Keratinocyte (primary cell): Measurements from ENCODE around the gene PRKCZ. TPM values are rescaled to one million over a fixed set of nuclear protein-coding genes. Genes with fewer than 3 reads are reported as not detected.

Source experiments
- DNase-seq: peaks from one replicate; pipeline ENCODE4 v3.0.0-alpha.2; 2011; ENCODE audit warnings: low read depth, missing footprints, low spot score
- FAIRE-seq: peaks from 2 replicates; lab custom pipeline; 2011; peaks lifted over from hg19 to GRCh38; lab: Jason Lieb, UNC
- H2AFZ ChIP-seq: 2 replicates; pipeline ENCODE4 v1.6.0; 2012; ENCODE audit warnings: low read length, control low read depth, inconsistent platforms; ENCODE audit not compliant: control insufficient read depth
- H3K27ac ChIP-seq: 2 replicates; pipeline ENCODE4 v1.5.1; 2011; ENCODE audit warnings: low read length; ENCODE audit not compliant: control insufficient read depth, insufficient read depth
- H3K27me3 ChIP-seq: 3 replicates; pipeline ENCODE4 v1.6.0; 2011; ENCODE audit warnings: low read length; ENCODE audit not compliant: control insufficient read depth, insufficient read depth; ENCODE audit errors: extremely low read depth
- H3K36me3 ChIP-seq, 2 experiments: 2 replicates in 1 of 2; 3 replicates in 1 of 2; pipeline ENCODE4 v1.5.1; 2011; ENCODE audit warnings: low read length in 2 of 2, mild to moderate bottlenecking in 1 of 2; ENCODE audit not compliant: control insufficient read depth in 2 of 2, insufficient read depth in 2 of 2; ENCODE audit errors: extremely low read depth in 1 of 2
- H3K4me1 ChIP-seq: 3 replicates; pipeline ENCODE4 v1.5.1; 2011; ENCODE audit warnings: low read length; ENCODE audit not compliant: control insufficient read depth, insufficient read depth; ENCODE audit errors: extremely low read depth
- H3K4me2 ChIP-seq: 3 replicates; pipeline ENCODE4 v1.6.0; 2011; ENCODE audit warnings: low read depth, low read length; ENCODE audit not compliant: control insufficient read depth, insufficient read depth; ENCODE audit errors: extremely low read depth
- H3K4me3 ChIP-seq, 3 experiments: fragments of 200-600 bp in 1 of 3; sonication (generic) in 1 of 3; 2 replicates in 2 of 3; 3 replicates in 1 of 3; pipeline ENCODE4 v1.5.1; 2011 to 2016; ENCODE audit warnings: low read length in 3 of 3, mild to moderate bottlenecking in 3 of 3, control low read depth in 2 of 3, inconsistent platforms in 1 of 3, low read depth in 1 of 3, mixed read lengths in 1 of 3, mixed run types in 1 of 3, moderate library complexity in 1 of 3; ENCODE audit not compliant: control insufficient read depth in 2 of 3, insufficient read depth in 2 of 3; ENCODE audit errors: extremely low read depth in 1 of 3
- H3K79me2 ChIP-seq: 2 replicates; pipeline ENCODE4 v1.6.0; 2012; ENCODE audit warnings: low read length; ENCODE audit not compliant: control insufficient read depth, insufficient read depth
- H3K9ac ChIP-seq: 3 replicates; pipeline ENCODE4 v1.6.0; 2011; ENCODE audit warnings: low read length; ENCODE audit not compliant: control insufficient read depth, insufficient read depth; ENCODE audit errors: extremely low read depth
- H3K9me1 ChIP-seq: 3 replicates; pipeline ENCODE4 v1.6.0; 2011; ENCODE audit warnings: low read length; ENCODE audit not compliant: control insufficient read depth, insufficient read depth; ENCODE audit errors: extremely low read depth
- H3K9me3 ChIP-seq: 2 replicates; pipeline ENCODE4 v1.5.1; 2012; ENCODE audit warnings: low read depth, low read length; ENCODE audit not compliant: control insufficient read depth
- H4K20me1 ChIP-seq: 3 replicates; pipeline ENCODE4 v1.6.0; 2011; ENCODE audit warnings: low read length; ENCODE audit not compliant: control insufficient read depth, insufficient read depth; ENCODE audit errors: extremely low read depth
- CTCF ChIP-seq, 3 experiments: IDR thresholded peaks in 1 of 3; conservative IDR thresholded peaks in 1 of 3; optimal IDR thresholded peaks in 1 of 3; 2 replicates in 2 of 3; 3 replicates in 1 of 3; pipeline versions ENCODE3 to v1.5.1; 2011; ENCODE audit warnings: low read length in 3 of 3, mild to moderate bottlenecking in 3 of 3, moderate library complexity in 2 of 3, control low read depth in 1 of 3, inconsistent platforms in 1 of 3; ENCODE audit not compliant: insufficient read depth in 2 of 3; ENCODE audit errors: extremely low read depth in 1 of 3
- EZH2 ChIP-seq: IDR thresholded peaks from one replicate; pipeline ENCODE4 v1.6.1; 2012; ENCODE audit warnings: inconsistent platforms, mild to moderate bottlenecking, low read length, moderate library complexity
- dilution Hi-C: fragments of 300-500 bp; cut with MboI; formaldehyde crosslinking; loops from one replicate; pipeline ENCODE4 v1.7.0; 2020; ENCODE audit warnings: low sequenced_read_pairs; ENCODE audit not compliant: extremely low pct_ligation_motif_present
- polyA plus RNA-seq, 5 experiments: library from polyadenylated mRNA; depleted of rRNA in 3 of 5; stranded (reverse) in 3 of 5; stranded (forward) in 1 of 5; unstranded in 1 of 5; fragments of >200 nt; gene quantifications; 1 replicate in 1 of 5; 2 replicates in 3 of 5; 3 replicates in 1 of 5; pipeline versions ENCODE4 v1.2.1 to v1.2.3, GENCODE V29; 2011 to 2012; ENCODE audit warnings: missing spikeins in 2 of 5, low read depth in 1 of 5, low replicate concordance in 1 of 5

The PRKCZ gene
- polyA plus RNA-seq, 1 donor (not counting 4 experiments of a cell fraction or from before 2014, with no cell fraction given), result 36.3 TPM

GRCh38 chr1:2185880-2186855 is 136.0 kb downstream of the PRKCZ start:
- H3K27me3 ChIP-seq, result no peaks in the 10 kb centered on the region
- DNase-seq, result no peak
- TF ChIP-seq CTCF (optimal IDR thresholded peaks at IDR 0.05 in 1 of 3, IDR thresholded peaks at IDR 0.05 in 1 of 3, conservative IDR thresholded peaks at IDR 0.05 in 1 of 3; ENCODE audit: extremely low read depth in 1 of 3, insufficient read depth in 2 of 3, low read length in 3 of 3) (no peak), EZH2 (no peak)
- peaks cover 3% of the 10 kb centered on the region for H3K79me2 ChIP-seq
- peaks cover 4% of the 10 kb centered on the region for H4K20me1 ChIP-seq
- dilution Hi-C loops, result no loop called here
- H3K4me1 ChIP-seq, result peaks cover 3% of the 10 kb centered on the region
- H3K4me3 ChIP-seq, result no peak overlapping the region
- no peak overlapping the region for H2AFZ ChIP-seq
- FAIRE-seq, result no peak
- no peak overlapping the region for H3K4me2 ChIP-seq
- no peak overlapping the region for H3K27ac ChIP-seq
- H3K9ac ChIP-seq, result no peak overlapping the region
- no peaks in the 10 kb centered on the region for H3K9me3 ChIP-seq
- no peaks in the 10 kb centered on the region for H3K9me1 ChIP-seq
- peaks cover 0 to 8% of the 10 kb centered on the region in 2 experiments for H3K36me3 ChIP-seq

- no peaks in the 10 kb centered on the region for H3K9me3 ChIP-seq
- no peaks in the 10 kb centered on the region for H3K27me3 ChIP-seq
- no peak overlapping the region for H2AFZ ChIP-seq
- no peak overlapping the region for H3K4me2 ChIP-seq
- no peak overlapping the region for H3K9ac ChIP-seq
- FAIRE-seq (no peak), DNase-seq (no peak)
- H3K27ac ChIP-seq, result no peak overlapping the region
- TF ChIP-seq CTCF (optimal IDR thresholded peaks at IDR 0.05 in 1 of 3, IDR thresholded peaks at IDR 0.05 in 1 of 3, conservative IDR thresholded peaks at IDR 0.05 in 1 of 3; ENCODE audit: extremely low read depth in 1 of 3, insufficient read depth in 2 of 3, low read length in 3 of 3), result no peak
- no peak for TF ChIP-seq EZH2
- no peaks in the 10 kb centered on the region for H3K9me1 ChIP-seq
- peaks cover 3% of the 10 kb centered on the region for H3K4me1 ChIP-seq
- peaks cover 4% of the 10 kb centered on the region for H4K20me1 ChIP-seq
- H3K79me2 ChIP-seq, result peaks cover 3% of the 10 kb centered on the region
- H3K4me3 ChIP-seq, result no peak overlapping the region
- H3K36me3 ChIP-seq, result peaks cover 0 to 8% of the 10 kb centered on the region in 2 experiments
- dilution Hi-C loops, result no loop called here
These were observed 136.7 kb downstream of the PRKCZ start for GRCh38 chr1:2186901-2187300.
